Activated CD8-positive, alpha-beta T cell treated with anti-CD3 and anti-CD28 coated beads, Interleukin-2, amount 10 ng/mL, durations not matched to agents 7 days and 5 days (primary cell): ENCODE results near the gene PGM5. TPM values are rescaled to one million over a fixed set of nuclear protein-coding genes. Genes with fewer than 3 reads are reported as not detected.

Source experiments
- ATAC-seq: fragments of 150-1000 bp; cut with Tn5 transposase; one replicate; pipeline ENCODE4 v1.10.0; 2021; ENCODE audit warnings: moderate library complexity
- CTCF ChIA-PET: fragments of 350-600 bp; sonication (Branson Sonifier 250); formaldehyde crosslinking; loops from one replicate; lab custom pipeline; 2021; ENCODE audit warnings: antibody characterized with exemption; lab: Charles Lee
- POLR2A ChIA-PET: fragments of 350-600 bp; sonication (Branson Sonifier 250); formaldehyde crosslinking; loops from one replicate; lab custom pipeline; 2021; ENCODE audit warnings: antibody characterized with exemption; lab: Charles Lee
- DNase-seq: peaks from one replicate; pipeline ENCODE4 v3.0.0-alpha.2; 2020
- H3K27ac Mint-ChIP-seq: one replicate; pipeline ENCODE4 v1.8.0; 2021; ENCODE audit warnings: mild to moderate bottlenecking, mixed read lengths
- H3K27me3 Mint-ChIP-seq: one replicate; pipeline ENCODE4 v1.8.0; 2021; ENCODE audit warnings: low read depth, mixed read lengths
- H3K36me3 Mint-ChIP-seq: one replicate; pipeline ENCODE4 v1.8.0; 2021; ENCODE audit warnings: low read depth, mixed read lengths
- H3K4me1 Mint-ChIP-seq: one replicate; pipeline ENCODE4 v1.8.0; 2021; ENCODE audit warnings: low read depth, mixed read lengths
- H3K4me3 Mint-ChIP-seq: one replicate; pipeline ENCODE4 v1.8.0; 2021; ENCODE audit warnings: mild to moderate bottlenecking, mixed read lengths
- H3K9me3 Mint-ChIP-seq: one replicate; pipeline ENCODE4 v1.8.0; 2022; ENCODE audit warnings: mixed read lengths; ENCODE audit not compliant: insufficient read depth
- total RNA-seq, 2 experiments: library from RNA; stranded (reverse); gene quantifications; one replicate each; pipeline ENCODE4 v1.2.3, GENCODE V29; 2021

Gene PGM5
- total RNA-seq, 2 experiments from 2014 or later: not detected

DNA sequence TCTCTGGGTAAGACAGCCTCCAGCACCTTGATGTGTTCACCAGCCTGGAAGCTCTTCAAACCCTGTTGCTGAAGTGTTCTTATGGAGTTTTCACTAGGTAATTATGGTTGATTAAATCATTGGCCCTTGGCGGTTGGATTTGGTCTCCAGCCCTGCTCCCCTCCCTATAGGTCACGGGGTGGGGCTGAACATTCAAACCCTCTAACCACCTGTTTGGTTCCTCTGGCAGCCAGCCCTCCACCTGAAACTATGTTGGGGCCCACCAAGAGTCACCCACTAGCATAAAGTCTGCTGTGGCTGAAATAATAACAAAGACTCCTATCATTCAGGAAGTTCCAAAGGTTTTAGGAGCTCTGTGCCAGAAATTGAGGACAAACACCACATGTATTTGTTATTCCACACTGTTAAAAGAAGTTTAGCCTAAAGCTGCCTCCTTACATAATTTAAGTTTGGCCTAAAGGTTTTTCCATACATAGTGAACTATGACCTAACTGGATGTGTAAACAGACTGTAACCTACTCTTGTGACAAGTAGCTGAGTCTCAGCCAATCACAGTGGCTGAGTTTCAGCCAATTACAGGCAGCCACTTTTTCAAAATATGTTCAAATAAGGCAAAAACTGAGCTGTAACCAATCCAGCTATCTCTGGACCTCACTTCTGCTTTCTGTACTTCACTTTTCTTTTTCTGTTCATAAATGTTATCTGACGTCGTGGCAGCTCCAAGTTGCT, 149.4 kb downstream of the PGM5 start:
- ATAC-seq: no peak

DNA sequence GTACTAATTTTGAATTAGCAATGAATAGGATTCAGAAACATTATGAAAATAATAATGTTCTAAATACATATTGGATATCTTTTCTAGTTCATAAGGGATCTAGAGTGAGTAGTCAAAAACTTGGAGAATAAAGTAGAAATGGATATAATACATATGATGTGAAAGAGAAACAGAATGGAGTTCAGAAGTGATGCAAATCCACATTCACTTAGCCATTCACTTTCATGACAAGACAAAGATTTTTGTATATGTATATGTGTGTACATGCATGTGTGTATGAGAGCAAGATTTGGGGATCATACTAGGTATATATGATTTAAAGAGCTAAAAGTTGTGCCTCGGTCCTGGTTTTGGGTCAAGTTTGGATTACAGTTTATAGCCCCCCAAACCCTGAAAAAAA, 150.1 kb downstream of the PGM5 start:
- Mint-ChIP-seq H3K27me3 (peaks cover 4% of the 10 kb centered on the region), H3K9me3 (no peaks in the 10 kb centered on the region), H3K36me3 (no peaks in the 10 kb centered on the region), H3K4me1 (no peaks in the 10 kb centered on the region), H3K4me3 (no peak overlapping the region), H3K27ac (no peak overlapping the region)
- ATAC-seq (no peak), DNase-seq (no peak)
- ChIA-PET POLR2A (no interaction called here), CTCF (no interaction called here)

More for the DNA sequence above, 149.4 kb downstream of the PGM5 start:
- DNase-seq: no peak
- Mint-ChIP-seq H3K9me3 (no peaks in the 10 kb centered on the region), H3K27me3 (peaks cover 4% of the 10 kb centered on the region), H3K4me1 (no peaks in the 10 kb centered on the region), H3K27ac (no peak overlapping the region), H3K4me3 (no peak overlapping the region), H3K36me3 (no peaks in the 10 kb centered on the region)
- CTCF ChIA-PET: no interaction called here
- POLR2A ChIA-PET: no interaction called here

DNA sequence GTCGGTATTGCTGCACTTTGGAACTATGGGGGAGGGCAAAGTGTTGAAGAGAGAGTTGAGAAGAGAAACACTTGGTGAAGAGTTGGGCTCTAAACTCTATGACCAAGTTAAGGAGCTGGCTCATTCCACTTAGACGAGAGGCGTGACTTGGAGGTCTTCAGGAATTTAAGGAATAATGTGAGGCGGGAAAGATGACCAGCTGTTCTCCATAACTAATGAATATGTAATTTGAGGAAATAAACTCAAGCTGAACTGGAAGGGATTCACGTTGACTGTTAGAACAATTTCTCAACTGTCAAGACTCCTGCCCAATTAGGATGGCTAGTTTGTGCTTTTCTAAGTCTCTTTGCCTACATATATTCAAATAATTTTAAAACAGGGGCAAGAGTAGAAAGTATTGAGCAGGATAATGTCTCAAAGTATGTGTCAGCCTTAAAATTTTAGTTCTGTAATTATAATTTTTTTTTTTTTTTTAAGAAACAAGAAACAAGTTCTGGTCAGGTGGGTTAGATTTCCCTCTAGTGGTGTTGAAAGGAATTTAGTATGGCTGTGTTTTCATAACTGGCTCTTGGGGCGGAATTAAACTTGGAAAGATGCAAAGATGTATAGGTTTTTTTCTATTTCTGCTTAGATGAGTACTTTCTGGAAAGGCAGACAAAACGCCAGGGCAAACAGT, 150.9 kb downstream of the PGM5 start:
- ATAC-seq (no peak), DNase-seq (no peak)
- CTCF ChIA-PET: interaction anchor here (1.3 to 2.1 kb wide), 3 partner anchors 52 to 164 kb away, joined by 3 to 5 read pairs (median 5); no protein-coding TSS in a partner anchor
- peaks cover 4% of the 10 kb centered on the region for H3K27me3 Mint-ChIP-seq
- H3K27ac Mint-ChIP-seq: no peak overlapping the region
- POLR2A ChIA-PET: no interaction called here
- no peaks in the 10 kb centered on the region for H3K4me1 Mint-ChIP-seq
- H3K9me3 Mint-ChIP-seq: no peaks in the 10 kb centered on the region
- H3K36me3 Mint-ChIP-seq: no peaks in the 10 kb centered on the region
- no peak overlapping the region for H3K4me3 Mint-ChIP-seq

DNA sequence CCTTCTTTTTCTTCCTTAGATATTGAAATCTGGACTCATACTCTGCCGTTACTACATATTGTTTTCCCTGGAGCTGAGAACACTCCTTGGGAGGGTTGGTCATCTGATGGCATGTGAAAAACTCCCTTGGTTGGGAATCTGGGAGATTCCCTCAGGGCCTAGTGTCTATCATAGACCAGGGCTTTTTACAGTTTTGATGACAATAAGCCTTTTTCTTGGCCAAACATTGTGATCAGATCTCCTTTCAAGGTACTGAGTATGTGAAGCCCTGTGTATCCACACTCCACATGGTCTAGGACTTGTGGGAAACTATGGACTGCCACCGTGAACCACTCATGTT, 151.4 kb downstream of the PGM5 start:
- Mint-ChIP-seq H3K36me3 (no peaks in the 10 kb centered on the region), H3K9me3 (no peaks in the 10 kb centered on the region), H3K27ac (no peak overlapping the region), H3K27me3 (peaks cover 4% of the 10 kb centered on the region), H3K4me1 (no peaks in the 10 kb centered on the region), H3K4me3 (no peak overlapping the region)
- no peak for ATAC-seq
- no peak for DNase-seq
- CTCF ChIA-PET: interaction anchor here (1.3 to 2.1 kb wide), 3 partner anchors 52 to 164 kb away, joined by 3 to 5 read pairs (median 5); no protein-coding TSS in a partner anchor
- POLR2A ChIA-PET: no interaction called here

DNA sequence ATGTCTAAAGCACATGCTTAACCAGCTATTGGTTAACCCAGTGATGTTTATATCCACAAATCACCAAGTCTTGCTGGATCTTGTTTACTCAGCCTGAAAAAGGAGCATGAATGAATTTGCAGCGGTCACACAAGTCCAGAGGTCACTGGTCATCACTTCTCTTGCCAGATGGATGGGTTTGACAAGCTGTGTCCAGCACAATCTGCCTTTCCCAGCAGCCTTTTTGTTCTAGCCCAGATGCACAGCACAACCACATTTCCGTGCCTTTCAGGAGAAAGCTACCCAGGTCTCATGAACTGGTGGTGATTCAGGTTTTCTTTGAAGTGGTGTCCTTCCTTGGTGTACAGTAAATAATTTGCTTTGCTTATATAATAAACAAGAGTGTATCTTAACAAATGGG, 152.1 kb downstream of the PGM5 start:
- ChIA-PET POLR2A (no interaction called here), CTCF (interaction anchor here (1.3 to 2.1 kb wide), 3 partner anchors 51 to 165 kb away, joined by 3 to 5 read pairs (median 5); no protein-coding TSS in a partner anchor)
- peaks cover 4% of the 10 kb centered on the region for H3K27me3 Mint-ChIP-seq
- no peaks in the 10 kb centered on the region for H3K36me3 Mint-ChIP-seq
- no peak overlapping the region for H3K27ac Mint-ChIP-seq
- no peak overlapping the region for H3K4me3 Mint-ChIP-seq
- no peaks in the 10 kb centered on the region for H3K9me3 Mint-ChIP-seq
- DNase-seq (no peak), ATAC-seq (no peak)
- H3K4me1 Mint-ChIP-seq: no peaks in the 10 kb centered on the region

DNA sequence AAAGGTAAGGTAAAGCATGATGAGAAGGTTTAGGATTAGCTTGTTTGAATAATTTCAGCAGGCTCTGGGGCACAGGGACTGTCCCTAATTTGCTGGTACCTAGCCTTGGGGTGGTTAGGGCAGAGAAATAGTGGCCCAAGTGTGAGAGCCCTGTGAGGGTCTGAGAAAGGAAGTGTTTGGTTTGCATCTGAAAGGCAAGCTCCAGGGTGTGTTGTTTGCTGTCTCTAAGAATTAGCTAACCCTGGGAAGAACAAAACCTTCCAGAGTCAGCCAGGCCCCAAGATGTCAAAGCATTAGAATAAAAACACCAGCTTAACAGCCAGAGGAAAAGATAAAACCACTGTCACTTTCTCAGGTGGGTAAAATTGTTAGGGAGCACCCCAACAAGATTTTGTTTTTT, 153.3 kb downstream of the PGM5 start:
- CTCF ChIA-PET: interaction anchor here (2.1 kb wide), 1 partner anchor 166 kb away, joined by 5 read pairs; no protein-coding TSS in a partner anchor
- Mint-ChIP-seq H3K36me3 (no peaks in the 10 kb centered on the region), H3K9me3 (no peaks in the 10 kb centered on the region), H3K4me3 (no peak overlapping the region), H3K27ac (no peak overlapping the region), H3K4me1 (no peaks in the 10 kb centered on the region), H3K27me3 (peaks cover 4% of the 10 kb centered on the region)
- DNase-seq (no peak), ATAC-seq (no peak)
- POLR2A ChIA-PET: no interaction called here

DNA sequence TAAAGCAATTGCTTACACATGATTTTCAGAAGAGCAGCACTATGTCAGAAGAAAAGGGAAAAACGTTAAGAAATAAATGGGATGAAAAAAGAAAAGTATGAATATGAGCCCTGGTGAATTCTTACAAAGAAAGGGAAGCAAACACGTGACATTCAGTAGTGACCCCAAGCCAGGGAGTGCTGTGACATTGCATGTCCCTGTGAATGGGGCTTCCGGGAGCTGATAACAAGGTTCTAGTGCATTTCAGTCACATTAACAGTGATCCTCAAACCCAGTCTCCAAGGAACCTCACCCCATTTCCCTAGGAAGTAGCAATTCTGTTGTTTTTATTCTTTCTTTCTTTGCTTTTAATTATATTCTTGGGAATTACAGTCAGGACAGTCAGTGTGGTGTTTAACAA, 157.0 kb downstream of the PGM5 start:
- Mint-ChIP-seq H3K27ac (no peak overlapping the region), H3K36me3 (no peaks in the 10 kb centered on the region), H3K4me3 (no peak overlapping the region), H3K9me3 (peaks cover 5% of the 10 kb centered on the region), H3K27me3 (peaks cover 4% of the 10 kb centered on the region), H3K4me1 (no peaks in the 10 kb centered on the region)
- DNase-seq (no peak), ATAC-seq (no peak)
- CTCF ChIA-PET: interaction anchor here (1.2 to 2.7 kb wide), 2 partner anchors 12 to 54 kb away, joined by 4 to 7 read pairs; no protein-coding TSS in a partner anchor
- POLR2A ChIA-PET: no interaction called here

DNA sequence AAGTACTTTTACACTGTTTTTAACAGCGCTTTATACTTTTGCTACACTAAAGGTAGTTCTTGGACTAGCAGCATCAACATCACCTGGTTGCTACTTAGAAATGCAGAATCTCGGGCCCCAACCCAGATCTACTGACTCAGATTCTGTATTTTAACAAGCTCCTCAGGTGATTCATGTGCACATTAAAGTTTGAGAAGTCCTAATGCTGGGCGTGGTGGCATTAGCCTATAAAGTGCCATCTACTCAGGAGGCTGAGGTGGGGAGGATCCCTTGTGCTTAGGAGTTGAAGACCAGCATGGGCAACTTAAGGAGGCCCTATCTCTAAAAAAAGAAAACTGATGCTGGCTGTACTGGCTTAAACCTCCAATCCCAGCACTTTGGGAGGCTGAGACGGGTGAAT, 157.6 kb downstream of the PGM5 start:
- H3K9me3 Mint-ChIP-seq: peaks cover 7% of the 10 kb centered on the region
- no peak for DNase-seq
- ChIA-PET POLR2A (no interaction called here), CTCF (interaction anchor here (1.2 to 2.7 kb wide), 2 partner anchors 13 to 54 kb away, joined by 4 to 7 read pairs; no protein-coding TSS in a partner anchor)
- no peak for ATAC-seq
- no peak overlapping the region for H3K4me3 Mint-ChIP-seq
- no peak overlapping the region for H3K27ac Mint-ChIP-seq
- peaks cover 7% of the 10 kb centered on the region for H3K27me3 Mint-ChIP-seq
- H3K4me1 Mint-ChIP-seq: no peaks in the 10 kb centered on the region
- H3K36me3 Mint-ChIP-seq: no peaks in the 10 kb centered on the region

DNA sequence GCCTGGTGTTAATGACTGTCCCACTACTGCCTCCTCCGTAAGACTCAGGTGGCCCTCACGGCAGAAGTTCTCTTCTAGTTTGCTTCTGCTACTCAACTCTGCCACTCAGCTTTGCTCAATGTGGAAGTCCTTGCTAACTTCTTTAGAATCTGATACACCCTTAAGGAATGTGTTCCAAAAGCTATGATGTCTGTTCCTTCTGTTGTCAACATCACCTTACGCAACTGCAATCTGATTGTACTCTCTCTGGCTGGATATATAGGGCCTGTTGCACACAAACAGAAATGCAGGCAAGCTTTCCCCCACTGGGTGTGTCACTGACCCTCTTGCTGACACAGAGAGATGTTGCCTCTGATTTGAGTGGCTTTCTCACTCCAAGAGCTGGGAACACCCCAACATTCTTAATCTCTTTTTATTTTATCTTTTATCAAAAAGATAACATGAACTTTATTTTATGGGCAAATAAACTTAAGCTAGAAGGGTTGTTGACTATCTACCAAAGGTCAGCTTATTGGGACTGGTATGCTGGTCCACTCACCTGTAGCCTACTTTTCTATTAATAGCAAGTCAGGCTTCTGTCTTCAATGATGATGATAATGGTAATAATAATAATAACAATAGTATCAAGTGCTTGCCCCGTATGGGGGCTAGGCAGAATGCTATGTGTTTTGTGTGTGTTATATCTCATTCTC, 159.1 kb downstream of the PGM5 start:
- ATAC-seq: no peak

DNA sequence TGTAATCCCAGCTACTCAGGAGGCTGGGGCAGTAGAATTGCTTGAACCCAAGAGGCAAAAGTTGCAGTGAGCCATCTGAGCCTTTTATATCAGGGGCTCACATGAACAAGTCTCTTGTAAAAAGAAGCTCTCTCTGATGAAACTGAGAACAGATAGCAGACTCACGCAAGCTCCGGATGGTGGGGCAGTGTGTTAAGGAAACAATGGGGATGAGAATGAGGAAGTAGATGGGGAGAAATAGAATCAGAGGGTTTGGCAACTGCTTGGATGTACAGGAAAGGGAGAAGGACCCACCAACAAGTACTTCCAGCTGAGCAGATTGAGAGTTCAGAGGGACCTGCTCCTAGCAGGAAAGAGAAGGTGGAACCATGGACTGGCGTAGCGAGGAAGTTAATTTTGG, 165.7 kb downstream of the PGM5 start:
- H3K27me3 Mint-ChIP-seq: peaks cover 3% of the 10 kb centered on the region
- DNase-seq (no peak), ATAC-seq (no peak)
- POLR2A ChIA-PET: no interaction called here
- CTCF ChIA-PET: no interaction called here
- H3K4me3 Mint-ChIP-seq: no peak overlapping the region
- no peaks in the 10 kb centered on the region for H3K36me3 Mint-ChIP-seq
- H3K4me1 Mint-ChIP-seq: no peaks in the 10 kb centered on the region
- H3K27ac Mint-ChIP-seq: no peak overlapping the region
- H3K9me3 Mint-ChIP-seq: peaks cover 7% of the 10 kb centered on the region

More for the DNA sequence above, 159.1 kb downstream of the PGM5 start:
- no peak for DNase-seq
- ChIA-PET CTCF (no interaction called here), POLR2A (no interaction called here)
- Mint-ChIP-seq H3K27me3 (peaks cover 7% of the 10 kb centered on the region), H3K4me1 (no peaks in the 10 kb centered on the region), H3K36me3 (no peaks in the 10 kb centered on the region), H3K27ac (no peak overlapping the region), H3K4me3 (no peak overlapping the region), H3K9me3 (peaks cover 7% of the 10 kb centered on the region)

DNA sequence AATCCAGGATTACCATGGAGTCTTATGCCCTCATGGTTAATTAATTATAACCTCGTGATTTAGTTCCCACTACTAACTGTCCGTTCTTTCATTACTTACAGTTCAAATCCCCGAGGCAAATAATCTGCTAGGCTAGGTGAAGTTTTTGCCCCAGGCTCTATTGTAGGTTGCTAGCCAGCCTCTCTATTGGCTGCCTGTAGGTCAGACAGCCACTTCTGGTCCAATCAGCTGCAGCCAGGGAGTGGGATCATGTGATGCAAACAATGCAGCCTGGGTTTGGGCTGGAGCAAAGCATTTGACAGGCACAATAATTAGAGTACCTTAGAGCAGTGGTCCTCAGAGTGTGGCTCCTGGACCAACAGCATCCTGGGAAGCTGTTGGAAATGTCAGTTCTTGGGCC, 166.5 kb downstream of the PGM5 start:
- ChIA-PET POLR2A (no interaction called here), CTCF (no interaction called here)
- peaks cover 3% of the 10 kb centered on the region for H3K27me3 Mint-ChIP-seq

More for the DNA sequence above, 166.5 kb downstream of the PGM5 start:
- Mint-ChIP-seq H3K4me1 (no peaks in the 10 kb centered on the region), H3K4me3 (no peak overlapping the region), H3K36me3 (no peaks in the 10 kb centered on the region), H3K9me3 (peaks cover 7% of the 10 kb centered on the region), H3K27ac (no peak overlapping the region)
- no peak for DNase-seq
- ATAC-seq: no peak
